GM12875 (cell line): ENCODE results near the gene CLTRN.

Experiments
- H3K4me3 ChIP-seq: one replicate; pipeline ENCODE4 v1.5.1; 2011; ENCODE audit warnings: low read depth, low read length, control low read depth
- CTCF ChIP-seq: IDR thresholded peaks from 2 replicates; pipeline ENCODE4 v1.5.1; 2011; ENCODE audit warnings: low read depth, mild to moderate bottlenecking, control low read depth, inconsistent platforms, low read length, moderate library complexity, borderline replicate concordance; ENCODE audit not compliant: insufficient read depth

The CLTRN gene

DNA sequence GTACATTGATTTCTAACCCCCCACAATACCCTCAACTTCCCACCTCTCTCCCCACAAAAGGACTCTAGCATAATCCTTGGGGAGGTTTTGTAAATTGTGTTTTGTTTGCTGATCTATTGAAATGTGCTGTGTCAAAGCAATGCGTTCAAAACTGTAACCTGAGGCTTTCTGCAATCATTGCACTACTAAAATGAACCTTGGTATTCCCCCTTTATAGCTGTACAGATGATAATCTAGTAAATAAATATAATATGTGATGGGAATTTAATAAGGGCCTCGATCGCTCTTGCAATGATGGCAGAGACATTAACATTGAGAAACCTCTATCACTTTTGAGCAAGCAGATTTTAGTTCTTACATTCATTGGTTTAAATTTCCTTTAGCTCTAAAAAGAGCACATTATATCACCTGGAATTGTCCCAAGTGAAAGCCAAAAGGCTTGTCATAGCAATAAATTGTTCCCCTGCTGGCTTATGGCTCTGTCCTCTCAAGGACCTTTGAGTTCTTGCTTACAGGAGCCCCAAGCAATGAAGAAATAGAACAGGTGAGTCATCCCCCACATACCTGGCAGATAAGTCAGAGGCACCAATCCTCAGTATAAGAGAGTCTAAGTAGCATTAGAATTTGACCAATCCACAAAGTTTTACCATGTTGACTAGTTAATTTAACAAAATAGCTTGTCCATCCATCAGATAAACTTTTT is 45.4 kb downstream of the CLTRN start:
- no peak overlapping the region for H3K4me3 ChIP-seq
- TF ChIP-seq CTCF = no peak

- no peak for TF ChIP-seq CTCF
- H3K4me3 ChIP-seq = no peak overlapping the region
Measured at GRCh38 chrX:15617111-15617510, 47.5 kb downstream of the CLTRN start.

DNA sequence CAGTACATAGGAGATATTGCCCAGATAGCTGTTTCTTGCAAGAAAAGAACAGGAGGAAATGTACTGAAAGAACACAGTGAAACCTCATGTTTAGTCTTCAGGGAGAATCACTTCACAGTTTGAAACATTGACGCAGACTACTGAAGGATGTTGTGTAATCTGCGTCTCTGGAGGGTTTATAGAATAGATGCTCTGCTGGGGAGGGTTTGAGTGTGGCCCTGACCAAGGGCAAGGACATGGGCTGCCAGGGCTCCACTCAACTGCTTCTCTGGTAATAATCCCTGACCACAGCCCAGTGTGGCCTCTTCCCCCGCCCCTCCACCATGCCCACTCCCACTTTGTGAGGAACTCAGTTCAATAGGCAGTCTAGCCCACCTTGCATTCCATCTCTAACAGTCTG is 48.1 kb downstream of the CLTRN start:
- H3K4me3 ChIP-seq = no peak overlapping the region
- no peak for TF ChIP-seq CTCF

- H3K4me3 ChIP-seq = no peak overlapping the region
- TF ChIP-seq CTCF = no peak
Measured at GRCh38 chrX:15607067-15607466, 57.5 kb downstream of the CLTRN start.

- no peak for TF ChIP-seq CTCF
- H3K4me3 ChIP-seq = no peak overlapping the region
Measured at GRCh38 chrX:15606136-15606535, 58.5 kb downstream of the CLTRN start.

GRCh38 chrX:15605226-15605625 is 59.4 kb downstream of the CLTRN start:
- no peak overlapping the region for H3K4me3 ChIP-seq
- no peak for TF ChIP-seq CTCF

- H3K4me3 ChIP-seq = no peak overlapping the region
- no peak for TF ChIP-seq CTCF
Measured at GRCh38 chrX:15602761-15603160, 61.8 kb downstream of the CLTRN start.
